SK-N-SH (cell line): ENCODE results near the gene FKBP5.

ENCODE experiments used
- GABPA ChIP-seq: IDR thresholded peaks from 2 replicates; pipeline ENCODE4 v1.4.0; 2012; ENCODE audit warnings: low read depth, mild to moderate bottlenecking
- TF ChIP-seq, protein P1 (sequence below): fragments of 200-600 bp; sonication (generic); IDR thresholded peaks from 2 replicates; pipeline ENCODE4 v1.6.1; 2017; ENCODE audit warnings: antibody characterized with exemption, mild to moderate bottlenecking, moderate library complexity
- TF ChIP-seq, protein P2 (sequence below): IDR thresholded peaks from 2 replicates; pipeline ENCODE4 v1.6.1; 2012; ENCODE audit warnings: mild to moderate bottlenecking, low read depth, low read length, moderate library complexity

DNA sequence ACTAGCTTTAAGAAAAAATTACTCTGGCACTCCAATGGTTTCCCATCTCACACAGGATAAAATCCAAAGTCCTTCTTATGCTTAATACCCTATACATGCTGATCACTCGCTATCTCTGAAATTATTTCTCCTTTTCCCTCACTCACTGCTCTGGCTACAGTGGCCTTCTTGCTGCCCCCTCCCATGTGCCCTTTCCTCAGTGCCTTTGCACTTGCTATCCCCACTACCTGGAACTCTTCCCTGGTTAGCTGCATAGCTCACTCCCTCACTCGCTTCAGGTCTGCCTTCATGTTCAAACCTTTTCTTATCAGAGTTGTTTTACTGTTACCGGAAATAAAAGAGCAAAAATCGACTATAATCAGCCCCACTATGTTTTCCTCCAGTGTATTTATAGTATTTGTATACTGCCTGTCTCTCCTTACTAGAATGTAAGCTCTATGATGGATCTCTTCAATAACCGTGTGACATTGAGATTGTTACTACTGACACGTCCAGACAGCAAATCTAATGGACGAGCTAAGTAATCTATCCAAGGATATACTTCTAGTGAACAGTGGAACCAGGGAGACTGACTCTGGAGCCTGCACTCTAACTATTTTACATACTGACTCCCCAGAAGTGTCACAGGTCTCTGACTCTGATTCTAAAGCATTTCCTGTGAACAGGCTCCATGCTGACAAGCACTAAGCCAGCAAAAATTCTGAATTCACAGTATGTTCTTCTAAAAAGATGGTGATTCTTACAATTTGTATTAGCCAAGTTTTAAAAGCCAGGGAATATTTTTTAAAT lies 25.1 kb downstream of the FKBP5 start:
- TF ChIP-seq, protein P1, sequence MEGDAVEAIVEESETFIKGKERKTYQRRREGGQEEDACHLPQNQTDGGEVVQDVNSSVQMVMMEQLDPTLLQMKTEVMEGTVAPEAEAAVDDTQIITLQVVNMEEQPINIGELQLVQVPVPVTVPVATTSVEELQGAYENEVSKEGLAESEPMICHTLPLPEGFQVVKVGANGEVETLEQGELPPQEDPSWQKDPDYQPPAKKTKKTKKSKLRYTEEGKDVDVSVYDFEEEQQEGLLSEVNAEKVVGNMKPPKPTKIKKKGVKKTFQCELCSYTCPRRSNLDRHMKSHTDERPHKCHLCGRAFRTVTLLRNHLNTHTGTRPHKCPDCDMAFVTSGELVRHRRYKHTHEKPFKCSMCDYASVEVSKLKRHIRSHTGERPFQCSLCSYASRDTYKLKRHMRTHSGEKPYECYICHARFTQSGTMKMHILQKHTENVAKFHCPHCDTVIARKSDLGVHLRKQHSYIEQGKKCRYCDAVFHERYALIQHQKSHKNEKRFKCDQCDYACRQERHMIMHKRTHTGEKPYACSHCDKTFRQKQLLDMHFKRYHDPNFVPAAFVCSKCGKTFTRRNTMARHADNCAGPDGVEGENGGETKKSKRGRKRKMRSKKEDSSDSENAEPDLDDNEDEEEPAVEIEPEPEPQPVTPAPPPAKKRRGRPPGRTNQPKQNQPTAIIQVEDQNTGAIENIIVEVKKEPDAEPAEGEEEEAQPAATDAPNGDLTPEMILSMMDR: no peak
- TF ChIP-seq, protein P2, sequence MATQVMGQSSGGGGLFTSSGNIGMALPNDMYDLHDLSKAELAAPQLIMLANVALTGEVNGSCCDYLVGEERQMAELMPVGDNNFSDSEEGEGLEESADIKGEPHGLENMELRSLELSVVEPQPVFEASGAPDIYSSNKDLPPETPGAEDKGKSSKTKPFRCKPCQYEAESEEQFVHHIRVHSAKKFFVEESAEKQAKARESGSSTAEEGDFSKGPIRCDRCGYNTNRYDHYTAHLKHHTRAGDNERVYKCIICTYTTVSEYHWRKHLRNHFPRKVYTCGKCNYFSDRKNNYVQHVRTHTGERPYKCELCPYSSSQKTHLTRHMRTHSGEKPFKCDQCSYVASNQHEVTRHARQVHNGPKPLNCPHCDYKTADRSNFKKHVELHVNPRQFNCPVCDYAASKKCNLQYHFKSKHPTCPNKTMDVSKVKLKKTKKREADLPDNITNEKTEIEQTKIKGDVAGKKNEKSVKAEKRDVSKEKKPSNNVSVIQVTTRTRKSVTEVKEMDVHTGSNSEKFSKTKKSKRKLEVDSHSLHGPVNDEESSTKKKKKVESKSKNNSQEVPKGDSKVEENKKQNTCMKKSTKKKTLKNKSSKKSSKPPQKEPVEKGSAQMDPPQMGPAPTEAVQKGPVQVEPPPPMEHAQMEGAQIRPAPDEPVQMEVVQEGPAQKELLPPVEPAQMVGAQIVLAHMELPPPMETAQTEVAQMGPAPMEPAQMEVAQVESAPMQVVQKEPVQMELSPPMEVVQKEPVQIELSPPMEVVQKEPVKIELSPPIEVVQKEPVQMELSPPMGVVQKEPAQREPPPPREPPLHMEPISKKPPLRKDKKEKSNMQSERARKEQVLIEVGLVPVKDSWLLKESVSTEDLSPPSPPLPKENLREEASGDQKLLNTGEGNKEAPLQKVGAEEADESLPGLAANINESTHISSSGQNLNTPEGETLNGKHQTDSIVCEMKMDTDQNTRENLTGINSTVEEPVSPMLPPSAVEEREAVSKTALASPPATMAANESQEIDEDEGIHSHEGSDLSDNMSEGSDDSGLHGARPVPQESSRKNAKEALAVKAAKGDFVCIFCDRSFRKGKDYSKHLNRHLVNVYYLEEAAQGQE: no peak
- no peak for TF ChIP-seq GABPA
